ENCODE data around the gene RBM3. TPM values are rescaled to one million over a fixed set of nuclear protein-coding genes. Genes with fewer than 3 reads are reported as not detected.
"Not testable (repeated sequence)": the region's sequence is repeated elsewhere in the genome, so short reads cannot be mapped to it uniquely, and the experiment has no call there.

RBM3 gene
- total RNA-seq (2022) (318 and 354 TPM in 2 replicates), Bru-seq, nascent RNA (percentile 99 among the genes with signal in this experiment), BruChase-seq, experiment 1, labeled RNA remaining after a 6-hour chase (percentile 99 among the genes with signal in this experiment), BruChase-seq, experiment 2, labeled RNA remaining after a 2-hour chase (percentile 99 among the genes with signal in this experiment)
- long read RNA-seq, transcript RBM3-202 (6 exons, 1,130 nt) = minor isoform, 12 of 372 reads
- long read RNA-seq, transcript RBM3-203 (7 exons, 2,162 nt) = major isoform, 273 of 372 reads
- long read RNA-seq, partial matches to known transcripts = 30 of 372 reads
- long read RNA-seq, other reads (novel, unspliced or antisense) = 55 of 372 reads

- Mint-ChIP-seq H3K27me3 (ENCODE audit: insufficient read depth, unreplicated experiment) (no peaks in the 10 kb centered on the region), H3K27ac (ENCODE audit: low read depth, unreplicated experiment) (peak within 1 kb of the TSS; percentile 100), H3K36me3 (ENCODE audit: insufficient read depth, unreplicated experiment) (peaks cover 51% of the 10 kb centered on the region), H3K4me1 (ENCODE audit: insufficient read depth, unreplicated experiment) (peaks cover 6% of the 10 kb centered on the region), H3K4me3 (ENCODE audit: unreplicated experiment) (peak within 1 kb of the TSS; percentile 77), H3K9me3 (ENCODE audit: unreplicated experiment) (no peaks in the 10 kb centered on the region)
- CTCF ChIA-PET = no interaction called here
- intact Hi-C loops (cut with micrococcal nuclease) = loop anchor here (1.0 to 2.0 kb wide), 4 partner anchors 16 to 44 kb away; partner anchors contain the start of genes TBC1D25 and WDR13
- TF ChIP-seq CTCF (IDR thresholded peaks at IDR 0.05; ENCODE audit: unreplicated experiment) = no peak
- POLR2A ChIA-PET = interaction anchor here (0.6 to 1.9 kb wide), 20 partner anchors 9 to 1321 kb away, joined by 3 to 31 read pairs (median 5); partner anchors contain the start of genes EBP, PQBP1, SLC35A2 and TBC1D25
- TSS peak; percentile 58 for BruUV-seq (replicated peaks)
- DNase-seq (ENCODE audit: unreplicated experiment) = peak; percentile 88
Observed at GRCh38 chrX:48574270-48575266, at the start of gene RBM3. TSS of gene RBM3 (plus strand) at chrX:48574484. CDS start at chrX:48575181, 697 bp downstream.

- peak; percentile 16 for DNase-seq (ENCODE audit: unreplicated experiment)
- CTCF ChIA-PET = interaction anchor here (0.9 kb wide), 1 partner anchor 14 kb away, joined by 3 read pairs; no protein-coding TSS in a partner anchor
- H3K4me1 Mint-ChIP-seq (ENCODE audit: insufficient read depth, unreplicated experiment); H3K4me3 Mint-ChIP-seq (ENCODE audit: unreplicated experiment); H3K27me3 Mint-ChIP-seq (ENCODE audit: insufficient read depth, unreplicated experiment); H3K27ac Mint-ChIP-seq (ENCODE audit: low read depth, unreplicated experiment); intact Hi-C loops (cut with micrococcal nuclease); BruUV-seq (replicated peaks); H3K9me3 Mint-ChIP-seq (ENCODE audit: unreplicated experiment): not testable (repeated sequence)
- POLR2A ChIA-PET = interaction anchor here (0.6 kb wide), 1 partner anchor 163 kb away, joined by 3 read pairs; no protein-coding TSS in a partner anchor
- H3K36me3 Mint-ChIP-seq (ENCODE audit: insufficient read depth, unreplicated experiment) = peaks cover 29% of the 10 kb centered on the region
Observed at GRCh38 chrX:48525853-48526252, 48.4 kb upstream of the RBM3 start.

GRCh38 chrX:48530736-48531135, 43.5 kb upstream of the RBM3 start:
- Mint-ChIP-seq H3K4me1 (ENCODE audit: insufficient read depth, unreplicated experiment) (peaks cover 15% of the 10 kb centered on the region), H3K27me3 (ENCODE audit: insufficient read depth, unreplicated experiment) (no peaks in the 10 kb centered on the region), H3K36me3 (ENCODE audit: insufficient read depth, unreplicated experiment) (peaks cover 18% of the 10 kb centered on the region), H3K27ac (ENCODE audit: low read depth, unreplicated experiment) (peak overlapping the region; percentile 95), H3K9me3 (ENCODE audit: unreplicated experiment) (peaks cover 16% of the 10 kb centered on the region), H3K4me3 (ENCODE audit: unreplicated experiment) (no peak overlapping the region)
- intact Hi-C loops (cut with micrococcal nuclease) = loop anchor here (2.0 kb wide), 1 partner anchor 44 kb away; the partner anchor contains the start of gene RBM3
- CTCF ChIA-PET = interaction anchor here (0.6 kb wide), 1 partner anchor 57 kb away, joined by 4 read pairs; no protein-coding TSS in a partner anchor
- BruUV-seq (replicated peaks) = no TSS peak
- POLR2A ChIA-PET = interaction anchor here (0.6 to 3.1 kb wide), 6 partner anchors 9 to 44 kb away, joined by 3 to 14 read pairs (median 7); partner anchors contain the start of genes EBP, RBM3 and TBC1D25
- TF ChIP-seq CTCF (IDR thresholded peaks at IDR 0.05; ENCODE audit: unreplicated experiment) = no peak
- DNase-seq (ENCODE audit: unreplicated experiment) = no peak

GRCh38 chrX:48531358-48531959, 42.8 kb upstream of the RBM3 start:
- Mint-ChIP-seq H3K27ac (ENCODE audit: low read depth, unreplicated experiment) (peak overlapping the region; percentile 95), H3K9me3 (ENCODE audit: unreplicated experiment) (peaks cover 16% of the 10 kb centered on the region), H3K4me3 (ENCODE audit: unreplicated experiment) (peak overlapping the region; percentile 9), H3K36me3 (ENCODE audit: insufficient read depth, unreplicated experiment) (peaks cover 18% of the 10 kb centered on the region), H3K27me3 (ENCODE audit: insufficient read depth, unreplicated experiment) (no peaks in the 10 kb centered on the region), H3K4me1 (ENCODE audit: insufficient read depth, unreplicated experiment) (peaks cover 15% of the 10 kb centered on the region)
- TSS peak; percentile 84 for BruUV-seq (replicated peaks)
- TF ChIP-seq CTCF (IDR thresholded peaks at IDR 0.05; ENCODE audit: unreplicated experiment) = no peak
- intact Hi-C loops (cut with micrococcal nuclease) = loop anchor here (2.0 kb wide), 1 partner anchor 43 kb away; the partner anchor contains the start of gene RBM3
- ChIA-PET POLR2A (interaction anchor here (0.9 to 3.1 kb wide), 6 partner anchors 8 to 58 kb away, joined by 3 to 14 read pairs (median 7); partner anchors contain the start of genes EBP, RBM3 and TBC1D25), CTCF (interaction anchor here (0.5 to 1.0 kb wide), 2 partner anchors 21 to 449 kb away, joined by 3 read pairs; no protein-coding TSS in a partner anchor)
- peak; percentile 77 for DNase-seq (ENCODE audit: unreplicated experiment)
